Activated CD4-positive, alpha-beta T cell treated with anti-CD3 and anti-CD28 coated beads for 36 hours (primary cell): ENCODE measurements around the gene PLD6. TPM values are rescaled to one million over a fixed set of nuclear protein-coding genes. Genes with fewer than 3 reads are reported as not detected.

Experiments
- ATAC-seq: fragments of 200-7000 bp; cut with Tn5 transposase; one replicate; pipeline ENCODE4 v1.10.0; 2021; ENCODE audit warnings: mild to moderate bottlenecking, moderate library complexity
- CTCF ChIA-PET: fragments of 350-600 bp; sonication (Branson Sonifier 250); formaldehyde crosslinking; loops from one replicate; lab custom pipeline; 2021; ENCODE audit warnings: antibody characterized with exemption; lab: Charles Lee
- POLR2A ChIA-PET: fragments of 350-600 bp; sonication (Branson Sonifier 250); formaldehyde crosslinking; loops from one replicate; lab custom pipeline; 2021; ENCODE audit warnings: antibody characterized with exemption, inconsistent platforms; lab: Charles Lee
- DNase-seq: peaks from one replicate; pipeline ENCODE4 v3.0.0-alpha.2; 2020
- H3K27ac Mint-ChIP-seq: one replicate; pipeline ENCODE4 v1.8.0; 2021; ENCODE audit warnings: mixed read lengths
- H3K27me3 Mint-ChIP-seq: one replicate; pipeline ENCODE4 v1.8.0; 2021; ENCODE audit warnings: mixed read lengths
- H3K36me3 Mint-ChIP-seq: one replicate; pipeline ENCODE4 v1.8.0; 2021; ENCODE audit warnings: low read depth, mixed read lengths
- H3K4me1 Mint-ChIP-seq: one replicate; pipeline ENCODE4 v1.8.0; 2021; ENCODE audit warnings: mixed read lengths
- H3K4me3 Mint-ChIP-seq: one replicate; pipeline ENCODE4 v1.8.0; 2021; ENCODE audit warnings: mild to moderate bottlenecking, moderate library complexity, mixed read lengths
- H3K9me3 Mint-ChIP-seq: one replicate; pipeline ENCODE4 v1.8.0; 2021; ENCODE audit warnings: low read depth, mixed read lengths
- intact Hi-C, 2 experiments: fragments of 100-400 bp; cut with DNase I in 1 of 2; cut with micrococcal nuclease in 1 of 2; formaldehyde crosslinking; loops; one replicate each; pipeline versions ENCODE4 v1.14.2 to v1.15.1; 2022 to 2024; cut with DNase I, micrococcal nuclease
- total RNA-seq, 2 experiments: library from RNA; stranded (reverse); gene quantifications; one replicate each; pipeline ENCODE4 v1.2.3, GENCODE V29; 2021

Gene PLD6
- total RNA-seq, 2 experiments from 2014 or later, result 8.3 to 9.9 TPM

DNA sequence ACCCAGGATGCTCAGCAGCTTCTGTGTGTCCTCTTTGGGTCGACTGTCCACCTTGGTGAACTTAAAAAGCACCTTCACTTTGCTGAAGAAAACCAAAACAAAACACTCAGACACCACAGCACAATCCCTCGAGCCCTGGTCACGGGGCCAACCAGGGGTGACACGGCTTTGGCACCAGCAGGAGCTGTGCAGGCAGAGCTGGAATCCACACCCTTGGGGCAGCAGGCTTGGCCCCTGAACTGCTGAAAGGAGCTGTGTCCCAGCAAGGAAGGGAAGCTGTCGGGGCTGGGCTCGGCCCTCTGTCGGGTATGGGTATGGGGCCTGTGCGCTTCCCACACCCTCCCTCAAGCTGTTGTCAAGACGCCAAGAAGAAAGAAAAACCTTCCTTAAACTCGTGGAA, 7.6 kb upstream of the PLD6 start:
- H3K4me1 Mint-ChIP-seq, result no peaks in the 10 kb centered on the region
- H3K36me3 Mint-ChIP-seq, result peaks cover 26% of the 10 kb centered on the region
- CTCF ChIA-PET, result interaction anchor here (1.3 kb wide), 1 partner anchor 13 kb away, joined by 3 read pairs; no protein-coding TSS in a partner anchor
- DNase-seq, result no peak
- H3K27me3 Mint-ChIP-seq, result no peaks in the 10 kb centered on the region
- H3K4me3 Mint-ChIP-seq, result no peak overlapping the region
- H3K9me3 Mint-ChIP-seq, result no peaks in the 10 kb centered on the region
- POLR2A ChIA-PET, result no interaction called here
- H3K27ac Mint-ChIP-seq, result no peak overlapping the region
- intact Hi-C loops, result no loop called here
- ATAC-seq, result no peak

DNA sequence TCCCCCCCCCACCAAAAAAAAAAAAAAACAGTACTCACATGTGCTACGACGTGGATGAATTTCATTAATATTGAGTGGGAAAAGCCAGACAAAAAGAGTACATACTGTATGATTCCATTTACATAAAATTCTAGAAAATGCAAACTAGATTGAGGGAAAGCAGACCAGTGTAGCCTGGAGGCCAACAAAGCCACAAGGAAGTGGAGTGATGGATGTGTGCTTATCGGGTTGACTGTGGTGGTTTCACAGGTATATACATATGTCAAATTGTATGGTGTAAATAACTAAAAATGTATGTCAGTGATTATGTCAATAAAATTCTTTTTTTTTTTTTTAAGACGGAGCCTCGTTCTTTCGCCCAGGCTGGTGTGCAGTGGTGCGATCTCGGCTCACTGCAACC, 1.9 kb upstream of the PLD6 start:
- no peaks in the 10 kb centered on the region for H3K9me3 Mint-ChIP-seq
- CTCF ChIA-PET, result interaction anchor here (0.9 kb wide), 1 partner anchor 12 kb away, joined by 4 read pairs; no protein-coding TSS in a partner anchor
- no peak for ATAC-seq

DNA sequence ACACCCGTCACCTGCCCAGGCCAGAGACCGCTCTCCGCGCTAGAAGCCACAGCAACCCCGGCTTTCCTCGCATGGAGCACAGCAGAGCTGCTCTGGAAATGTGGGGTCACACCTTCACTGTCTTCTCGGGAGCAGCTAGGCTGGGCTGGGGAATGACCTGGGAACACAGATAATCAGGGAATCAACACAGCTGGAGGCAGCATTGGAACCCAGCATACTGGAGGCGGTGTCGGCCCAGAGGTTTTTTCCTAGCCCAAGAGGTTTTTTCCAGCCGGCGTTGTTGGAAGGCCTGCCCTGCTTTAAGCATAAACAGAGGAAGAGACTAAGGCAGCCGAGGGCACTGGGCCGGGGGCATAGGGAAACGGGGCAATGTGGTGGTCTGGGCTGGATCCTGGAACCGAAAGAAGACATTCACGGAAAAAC, 791 bp upstream of the PLD6 start:
- POLR2A ChIA-PET, result interaction anchor here (0.6 kb wide), 1 partner anchor 30 kb away, joined by 9 read pairs; the partner anchor contains the start of gene FLCN
- intact Hi-C loops, result loop anchor here (1.0 to 5.0 kb wide), 9 partner anchors 28 to 384 kb away; partner anchors contain the start of genes FLCN (in 2 of the 2), COPS3 (in 1 of the 2), MPRIP (in 1 of the 2) and PEMT (in 1 of the 2)
- Mint-ChIP-seq H3K4me1 (peaks cover 25% of the 10 kb centered on the region), H3K9me3 (no peaks in the 10 kb centered on the region), H3K4me3 (peak overlapping the region; percentile 90), H3K36me3 (peaks cover 30% of the 10 kb centered on the region), H3K27ac (peak overlapping the region; percentile 63), H3K27me3 (no peaks in the 10 kb centered on the region)
- ATAC-seq, result no peak
- DNase-seq, result no peak
- CTCF ChIA-PET, result interaction anchor here (0.6 to 1.2 kb wide), 3 partner anchors 33 to 435 kb away, joined by 3 to 4 read pairs (median 3); no protein-coding TSS in a partner anchor

More for the DNA sequence above, 1.9 kb upstream of the PLD6 start:
- peaks cover 25% of the 10 kb centered on the region for H3K36me3 Mint-ChIP-seq
- no peak overlapping the region for H3K4me3 Mint-ChIP-seq
- POLR2A ChIA-PET, result no interaction called here
- H3K27me3 Mint-ChIP-seq, result no peaks in the 10 kb centered on the region
- peaks cover 25% of the 10 kb centered on the region for H3K4me1 Mint-ChIP-seq
- DNase-seq, result no peak
- H3K27ac Mint-ChIP-seq, result no peak overlapping the region
- intact Hi-C loops, result loop anchor here (2.0 to 5.0 kb wide), 4 partner anchors 56 to 383 kb away; partner anchors contain the start of genes COPS3 (in 1 of the 2) and PEMT (in 1 of the 2)

DNA sequence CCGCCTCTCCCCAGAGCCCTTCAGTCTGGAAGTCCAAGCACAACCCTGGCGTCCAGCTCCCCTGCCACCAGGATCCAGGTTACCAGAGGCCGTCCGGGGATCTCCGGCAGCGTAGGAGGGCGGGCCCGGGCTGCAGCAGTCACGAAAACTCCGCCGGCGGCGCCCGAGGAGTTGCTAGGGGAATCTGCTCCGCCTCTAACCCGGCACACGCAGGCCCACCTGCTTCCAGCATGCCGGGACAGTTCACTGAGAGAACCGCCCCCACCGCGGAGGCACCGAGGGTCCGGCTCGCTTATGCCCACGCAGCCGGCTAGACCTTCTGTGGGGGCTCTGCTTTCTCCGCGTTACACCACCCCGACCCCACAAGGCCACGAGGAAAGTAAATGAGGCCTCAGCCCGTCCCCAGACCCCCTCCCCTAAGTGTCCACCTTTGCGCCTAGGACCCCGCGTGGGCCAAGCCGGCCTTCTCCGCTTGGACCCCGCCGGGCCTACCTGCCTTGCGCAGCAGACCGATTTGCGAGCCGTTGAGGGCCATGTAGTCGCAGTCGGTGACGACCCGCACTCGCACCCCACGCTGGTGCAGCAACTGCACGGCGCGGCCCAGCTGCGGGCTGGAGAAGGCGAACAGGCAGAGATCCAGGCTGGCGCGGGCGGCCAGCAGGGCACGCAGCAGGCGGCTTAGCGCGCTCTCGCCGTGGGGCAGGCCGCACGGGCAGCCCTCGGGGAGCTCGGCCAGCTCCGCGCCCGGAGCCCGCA, 587 bp downstream of the PLD6 start:
- intact Hi-C loops, result loop anchor here (1.0 to 5.0 kb wide), 12 partner anchors 26 to 385 kb away; partner anchors contain the start of genes FLCN (in 2 of the 2), COPS3 (in 1 of the 2), MPRIP (in 1 of the 2) and PEMT (in 1 of the 2)
- peak; percentile 73 for ATAC-seq
- H3K4me1 Mint-ChIP-seq, result peaks cover 25% of the 10 kb centered on the region
- POLR2A ChIA-PET, result no interaction called here
- peak overlapping the region; percentile 97 for H3K27ac Mint-ChIP-seq
- no peaks in the 10 kb centered on the region for H3K9me3 Mint-ChIP-seq
- peak; percentile 86 for DNase-seq
- CTCF ChIA-PET, result interaction anchor here (0.7 to 1.5 kb wide), 3 partner anchors 26 to 64 kb away, joined by 3 to 4 read pairs (median 3); no protein-coding TSS in a partner anchor
- peak overlapping the region; percentile 90 for H3K4me3 Mint-ChIP-seq
- no peaks in the 10 kb centered on the region for H3K27me3 Mint-ChIP-seq
- H3K36me3 Mint-ChIP-seq, result peaks cover 36% of the 10 kb centered on the region

DNA sequence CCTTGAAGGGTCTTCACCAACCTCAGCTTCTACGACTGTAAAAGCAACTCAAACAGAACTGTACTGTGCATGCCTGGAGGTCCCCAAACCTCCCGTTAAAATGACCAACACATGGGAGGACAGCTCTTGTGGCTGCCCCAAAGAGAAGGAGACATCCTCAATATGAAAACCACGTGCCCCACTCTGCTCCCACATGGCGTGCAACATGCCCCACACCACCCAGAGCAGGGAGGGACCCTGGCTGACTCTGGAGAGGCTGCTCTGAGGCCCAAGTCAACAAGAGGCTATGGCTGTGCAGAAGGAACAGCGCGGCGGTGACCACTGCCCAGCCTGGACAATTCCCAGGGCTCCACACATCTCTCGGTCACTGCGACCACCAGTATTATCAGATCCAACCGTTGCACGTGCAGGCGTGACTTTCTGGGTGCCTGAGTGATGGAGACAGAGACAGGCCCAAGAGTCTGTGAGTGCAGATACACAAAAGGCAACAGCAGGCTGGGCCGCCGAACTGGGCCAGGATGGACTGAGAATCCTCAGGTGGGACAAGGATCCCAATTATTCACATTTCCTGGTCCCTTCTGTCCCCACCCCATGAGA, 1.4 kb downstream of the PLD6 start:
- ChIA-PET CTCF (interaction anchor here (0.7 to 1.5 kb wide), 2 partner anchors 25 to 63 kb away, joined by 3 to 4 read pairs; no protein-coding TSS in a partner anchor), POLR2A (no interaction called here)
- peak; percentile 16 for DNase-seq

DNA sequence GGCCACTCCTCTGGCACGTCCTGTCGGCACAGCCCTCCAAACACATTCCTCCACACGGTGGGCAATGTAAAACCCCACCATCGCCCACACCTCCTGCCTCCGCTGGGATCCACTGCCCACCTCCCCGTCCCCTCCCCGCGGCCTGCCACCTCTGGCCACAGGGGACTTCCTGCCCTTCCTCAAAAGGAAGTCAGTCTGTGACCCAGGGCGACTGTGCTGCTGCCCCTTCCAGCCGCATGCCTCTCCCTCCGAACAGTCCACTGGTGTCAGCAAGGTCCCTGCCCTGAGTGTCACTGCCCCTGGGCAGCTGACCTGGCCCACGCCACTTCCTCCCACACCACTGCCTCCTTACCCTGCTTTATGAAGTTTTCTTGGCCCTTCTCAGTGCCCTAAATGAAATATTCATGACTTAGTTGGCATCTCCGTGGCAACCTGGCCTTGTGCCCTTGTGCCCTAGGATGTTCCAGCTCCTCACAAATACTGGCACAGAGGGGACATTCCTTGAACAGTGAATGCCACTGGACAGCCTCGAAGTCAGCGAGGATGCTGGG, 2.0 kb downstream of the PLD6 start:
- Mint-ChIP-seq H3K27ac (peak overlapping the region; percentile 75), H3K4me3 (peak overlapping the region; percentile 90), H3K9me3 (no peaks in the 10 kb centered on the region), H3K4me1 (peaks cover 25% of the 10 kb centered on the region), H3K27me3 (no peaks in the 10 kb centered on the region), H3K36me3 (peaks cover 37% of the 10 kb centered on the region)
- CTCF ChIA-PET, result interaction anchor here (1.5 kb wide), 1 partner anchor 62 kb away, joined by 4 read pairs; no protein-coding TSS in a partner anchor
- DNase-seq, result no peak
- intact Hi-C loops, result no loop called here
- POLR2A ChIA-PET, result no interaction called here
- no peak for ATAC-seq

More for the DNA sequence above, 1.4 kb downstream of the PLD6 start:
- H3K36me3 Mint-ChIP-seq, result peaks cover 37% of the 10 kb centered on the region
- H3K9me3 Mint-ChIP-seq, result no peaks in the 10 kb centered on the region
- H3K4me1 Mint-ChIP-seq, result peaks cover 25% of the 10 kb centered on the region
- no peaks in the 10 kb centered on the region for H3K27me3 Mint-ChIP-seq
- peak overlapping the region; percentile 97 for H3K27ac Mint-ChIP-seq
- H3K4me3 Mint-ChIP-seq, result peak overlapping the region; percentile 90
- intact Hi-C loops, result loop anchor here (1.0 to 5.0 kb wide), 4 partner anchors 52 to 203 kb away; no protein-coding TSS in a partner anchor
- ATAC-seq, result no peak

DNA sequence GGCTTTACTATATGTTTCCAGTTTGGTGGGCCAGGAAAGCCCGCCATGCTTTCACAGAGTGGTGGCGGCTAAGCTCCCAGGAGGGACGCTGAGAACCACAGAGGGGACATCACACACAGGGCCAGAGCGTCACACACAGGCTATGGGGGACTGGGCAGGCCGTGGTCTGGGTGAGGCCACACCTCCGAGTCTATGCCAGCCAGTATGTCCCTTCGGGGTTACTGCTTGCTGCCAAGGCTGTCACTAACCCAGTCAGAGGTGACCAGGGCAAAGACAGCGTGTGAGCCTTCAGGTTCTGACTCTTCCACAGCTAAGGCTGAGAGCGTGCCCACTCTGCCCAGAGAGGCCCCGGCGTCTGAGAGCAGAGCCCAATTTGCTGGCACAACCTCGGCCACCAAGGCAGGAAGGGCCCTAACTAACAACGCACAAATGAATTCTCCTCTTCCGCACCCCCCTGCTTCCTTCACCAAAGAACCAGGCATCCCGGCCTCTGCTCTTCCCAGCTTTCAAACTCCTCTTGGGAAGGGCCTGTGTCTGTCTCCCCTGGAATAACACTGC, 2.9 kb downstream of the PLD6 start:
- ATAC-seq (no peak), DNase-seq (no peak)
- no peaks in the 10 kb centered on the region for H3K9me3 Mint-ChIP-seq
- H3K36me3 Mint-ChIP-seq, result peaks cover 37% of the 10 kb centered on the region
- peak overlapping the region; percentile 75 for H3K27ac Mint-ChIP-seq
- H3K4me3 Mint-ChIP-seq, result no peak overlapping the region
- H3K27me3 Mint-ChIP-seq, result no peaks in the 10 kb centered on the region
- POLR2A ChIA-PET, result no interaction called here
- peaks cover 25% of the 10 kb centered on the region for H3K4me1 Mint-ChIP-seq
- intact Hi-C loops, result no loop called here
- CTCF ChIA-PET, result no interaction called here

DNA sequence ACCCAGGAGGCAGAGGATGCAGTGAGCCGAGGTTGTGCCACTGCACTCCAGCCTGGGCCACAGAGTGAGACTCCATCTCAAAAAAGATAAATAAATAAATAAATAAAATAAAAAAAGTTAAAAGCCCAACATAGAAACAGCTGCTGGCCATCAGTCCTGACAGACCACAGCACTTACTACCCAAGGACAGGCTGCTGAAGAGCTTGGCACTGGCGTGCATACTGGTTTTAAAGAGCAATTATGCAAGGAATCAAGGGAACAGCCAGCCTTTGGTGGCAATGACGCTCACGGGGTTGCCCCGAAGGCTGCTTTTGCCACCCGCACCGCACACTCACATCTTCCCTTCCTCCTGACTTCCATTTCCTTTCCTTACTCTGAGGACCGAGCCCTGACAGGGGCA, 4.2 kb downstream of the PLD6 start:
- no peak overlapping the region for H3K27ac Mint-ChIP-seq
- ATAC-seq, result no peak
- ChIA-PET POLR2A (no interaction called here), CTCF (interaction anchor here (1.8 kb wide), 1 partner anchor 10 kb away, joined by 5 read pairs; no protein-coding TSS in a partner anchor)
- intact Hi-C loops, result no loop called here
- H3K4me3 Mint-ChIP-seq, result no peak overlapping the region
- DNase-seq, result no peak
- H3K9me3 Mint-ChIP-seq, result no peaks in the 10 kb centered on the region
- H3K27me3 Mint-ChIP-seq, result no peaks in the 10 kb centered on the region
- peaks cover 37% of the 10 kb centered on the region for H3K36me3 Mint-ChIP-seq
- H3K4me1 Mint-ChIP-seq, result peaks cover 30% of the 10 kb centered on the region

DNA sequence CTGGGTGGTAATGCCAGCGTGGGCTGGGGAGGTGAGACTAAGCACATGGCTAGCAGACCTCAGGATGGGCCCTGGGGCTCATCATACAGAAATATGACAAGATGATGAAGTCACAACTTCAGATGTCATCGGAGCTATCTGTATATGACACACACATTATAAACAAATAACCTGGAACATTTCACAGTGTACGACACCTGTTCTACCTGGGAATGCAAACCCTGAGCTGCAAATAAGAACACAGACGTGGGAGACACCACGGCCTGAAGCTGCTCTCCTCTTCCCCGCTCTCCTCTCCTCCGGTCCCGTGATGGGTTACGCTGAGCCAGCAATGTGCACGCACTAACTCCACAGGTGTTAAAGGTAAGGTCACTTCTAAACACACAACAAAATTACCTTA, 4.9 kb downstream of the PLD6 start:
- intact Hi-C loops, result no loop called here
- Mint-ChIP-seq H3K9me3 (no peaks in the 10 kb centered on the region), H3K4me3 (no peak overlapping the region), H3K36me3 (peaks cover 37% of the 10 kb centered on the region), H3K27ac (no peak overlapping the region), H3K27me3 (no peaks in the 10 kb centered on the region), H3K4me1 (peaks cover 26% of the 10 kb centered on the region)
- POLR2A ChIA-PET, result no interaction called here
- no peak for ATAC-seq
- CTCF ChIA-PET, result interaction anchor here (0.7 to 1.8 kb wide), 5 partner anchors 8 to 347 kb away, joined by 3 to 5 read pairs (median 4); no protein-coding TSS in a partner anchor
- no peak for DNase-seq

DNA sequence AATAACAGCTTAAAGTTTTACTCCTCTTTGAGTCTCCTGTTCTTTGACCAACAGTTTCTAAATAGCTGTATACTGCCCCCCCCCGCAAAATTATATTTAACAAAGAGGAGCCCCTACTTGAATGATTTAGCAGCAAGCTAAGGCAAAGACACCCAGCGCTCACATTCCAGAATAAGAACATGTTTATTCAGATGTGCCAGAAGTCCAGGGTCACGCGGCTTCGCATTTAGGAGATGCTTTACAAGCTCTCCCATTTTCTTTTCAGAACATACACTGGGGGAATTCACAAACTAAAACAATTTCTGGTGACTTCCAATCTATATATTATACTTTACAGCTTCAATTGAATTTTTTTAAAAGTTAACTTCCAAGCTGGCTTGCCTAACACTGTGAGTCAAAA, 5.3 kb downstream of the PLD6 start:
- peaks cover 26% of the 10 kb centered on the region for H3K4me1 Mint-ChIP-seq
- POLR2A ChIA-PET, result no interaction called here
- H3K4me3 Mint-ChIP-seq, result no peak overlapping the region
- intact Hi-C loops, result no loop called here
- H3K9me3 Mint-ChIP-seq, result no peaks in the 10 kb centered on the region
- DNase-seq (no peak), ATAC-seq (no peak)
- H3K27ac Mint-ChIP-seq, result no peak overlapping the region
- peaks cover 37% of the 10 kb centered on the region for H3K36me3 Mint-ChIP-seq
- CTCF ChIA-PET, result interaction anchor here (0.7 to 1.8 kb wide), 5 partner anchors 8 to 346 kb away, joined by 3 to 5 read pairs (median 4); no protein-coding TSS in a partner anchor
- no peaks in the 10 kb centered on the region for H3K27me3 Mint-ChIP-seq
